Stimulated activated CD8-positive, alpha-beta memory T cell treated with anti-CD3 and anti-CD28 coated beads, Interleukin-4, amount 100 ng/mL, for 4 hours (primary cell): ENCODE data around the gene CADM1.

Source experiments
- DNase-seq, 2 donors: peaks; one replicate each; pipeline ENCODE4 v3.0.0-alpha.2; 2020; ENCODE audit warnings: low read depth in 2 of 2, low spot score in 1 of 2

CADM1 gene

GRCh38 chr11:115504276-115505158 lies at the start of gene CADM1:
TSS of gene CADM1 (minus strand) at chr11:115504415.
- DNase-seq: peak; percentile 45 to 46

DNA sequence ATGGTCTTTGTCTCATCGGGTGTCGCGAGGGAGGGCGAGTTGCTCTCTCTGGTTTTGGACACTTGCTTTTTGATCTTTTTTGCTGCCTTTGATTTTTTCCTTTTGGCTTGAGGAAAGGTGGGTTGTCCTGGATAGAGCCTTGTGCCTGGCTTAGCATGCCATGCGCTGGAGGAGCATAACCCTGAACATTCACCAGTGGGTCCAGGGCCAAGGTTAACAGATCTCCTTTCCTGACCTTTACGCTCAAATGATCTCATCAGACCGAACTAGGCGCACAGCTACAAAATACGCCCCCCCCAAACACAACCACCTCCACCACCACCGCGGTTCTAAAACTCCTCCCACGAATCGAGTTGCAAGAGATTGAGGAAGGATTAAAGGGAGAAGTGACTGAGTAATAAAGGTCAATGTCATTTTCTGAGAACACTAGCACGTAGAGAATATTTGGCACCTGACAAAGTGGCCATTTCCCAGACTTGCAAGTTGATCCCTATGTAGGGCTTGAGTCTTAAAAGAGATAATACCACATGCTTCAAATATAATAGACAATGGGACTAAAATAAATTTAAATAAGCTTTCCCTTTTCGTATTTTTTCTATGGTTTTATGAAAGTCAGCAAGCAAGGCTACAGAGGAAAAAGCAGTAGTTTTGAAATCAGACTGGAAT lies 48.7 kb upstream of the CADM1 start:
- DNase-seq: no peak

- no peak for DNase-seq
These were observed 48.0 kb upstream of the CADM1 start for GRCh38 chr11:115552151-115552772.

- DNase-seq: no peak
These were observed 46.3 kb upstream of the CADM1 start for GRCh38 chr11:115550291-115551059.

GRCh38 chr11:115548878-115549528 lies 44.8 kb upstream of the CADM1 start:
- DNase-seq: no peak

- no peak for DNase-seq
These were observed 41.5 kb upstream of the CADM1 start for GRCh38 chr11:115545581-115546210.

DNA sequence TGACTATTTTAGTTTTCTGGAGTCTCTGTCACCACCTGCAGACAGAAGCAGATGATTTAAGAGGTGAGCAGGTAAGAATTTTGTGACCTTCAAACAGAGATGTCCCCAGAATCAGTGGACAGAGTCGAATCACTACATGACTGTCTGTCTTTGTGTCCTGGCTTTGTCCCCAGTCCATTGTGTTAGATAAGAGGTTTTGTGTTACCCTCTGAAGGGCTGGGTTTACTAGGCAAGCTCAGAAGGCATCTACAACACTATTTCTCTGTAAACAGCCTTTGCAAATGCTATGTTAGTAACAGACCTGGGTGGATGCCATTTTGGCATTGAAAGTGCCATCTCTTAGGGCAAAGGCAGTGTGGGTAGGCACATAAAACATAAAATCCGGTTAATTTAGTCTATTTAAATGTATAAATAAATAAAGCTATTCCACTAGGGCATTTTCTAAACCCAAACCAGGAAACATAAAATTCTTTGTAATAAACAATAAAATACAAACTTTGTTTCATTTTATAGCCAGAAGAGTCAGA lies 40.3 kb upstream of the CADM1 start:
- DNase-seq: no peak

GRCh38 chr11:115541518-115541917 lies 37.3 kb upstream of the CADM1 start:
- no peak for DNase-seq

- DNase-seq: no peak
These were observed 35.6 kb upstream of the CADM1 start for GRCh38 chr11:115539844-115540243.

DNA sequence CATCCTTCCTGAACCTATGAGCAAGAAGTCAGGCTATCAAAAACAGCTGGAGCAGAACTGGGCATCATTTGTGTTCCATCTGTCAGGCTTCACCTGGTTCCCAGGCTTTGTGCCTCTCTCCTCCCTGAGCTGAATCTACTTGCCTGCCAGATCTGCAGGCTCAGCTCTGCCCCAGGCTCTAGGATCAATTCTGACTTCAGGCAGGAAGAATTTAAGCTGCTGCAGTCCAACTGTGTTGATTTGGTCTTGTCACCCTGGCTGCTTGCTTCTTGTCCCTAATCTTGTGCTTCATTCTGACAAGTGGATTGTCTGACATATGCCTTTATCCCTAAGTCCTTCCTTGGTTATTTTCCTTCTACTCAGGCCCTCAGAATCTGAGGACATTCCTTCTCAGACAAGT lies 31.6 kb upstream of the CADM1 start:
- no peak for DNase-seq

GRCh38 chr11:115530752-115531151 lies 26.5 kb upstream of the CADM1 start:
- DNase-seq: no peak

- no peak for DNase-seq
These were observed 24.0 kb upstream of the CADM1 start for GRCh38 chr11:115528225-115528624.

GRCh38 chr11:115527534-115528125 lies 23.4 kb upstream of the CADM1 start:
- DNase-seq: no peak

GRCh38 chr11:115525531-115526006 lies 21.4 kb upstream of the CADM1 start:
- DNase-seq: no peak

DNA sequence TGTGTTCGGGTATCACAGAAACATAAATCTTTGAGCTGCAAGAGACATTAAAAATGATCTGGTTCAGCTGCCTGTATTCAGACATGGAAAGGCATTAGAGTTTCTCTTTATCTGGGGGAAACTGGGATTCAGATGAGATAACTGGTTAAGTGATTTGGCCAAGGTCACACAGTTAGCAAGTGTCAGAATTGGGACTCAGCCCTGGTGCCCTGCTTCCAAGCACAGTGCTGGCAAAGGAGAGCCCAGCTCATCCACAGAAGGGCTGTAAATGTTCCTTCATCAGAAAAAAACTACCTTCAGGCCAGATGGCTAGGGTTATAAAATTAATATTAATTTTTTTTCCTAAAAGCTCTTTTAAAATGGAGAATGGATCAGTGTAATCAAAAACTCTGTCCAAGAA lies 20.4 kb upstream of the CADM1 start:
- DNase-seq: no peak

DNA sequence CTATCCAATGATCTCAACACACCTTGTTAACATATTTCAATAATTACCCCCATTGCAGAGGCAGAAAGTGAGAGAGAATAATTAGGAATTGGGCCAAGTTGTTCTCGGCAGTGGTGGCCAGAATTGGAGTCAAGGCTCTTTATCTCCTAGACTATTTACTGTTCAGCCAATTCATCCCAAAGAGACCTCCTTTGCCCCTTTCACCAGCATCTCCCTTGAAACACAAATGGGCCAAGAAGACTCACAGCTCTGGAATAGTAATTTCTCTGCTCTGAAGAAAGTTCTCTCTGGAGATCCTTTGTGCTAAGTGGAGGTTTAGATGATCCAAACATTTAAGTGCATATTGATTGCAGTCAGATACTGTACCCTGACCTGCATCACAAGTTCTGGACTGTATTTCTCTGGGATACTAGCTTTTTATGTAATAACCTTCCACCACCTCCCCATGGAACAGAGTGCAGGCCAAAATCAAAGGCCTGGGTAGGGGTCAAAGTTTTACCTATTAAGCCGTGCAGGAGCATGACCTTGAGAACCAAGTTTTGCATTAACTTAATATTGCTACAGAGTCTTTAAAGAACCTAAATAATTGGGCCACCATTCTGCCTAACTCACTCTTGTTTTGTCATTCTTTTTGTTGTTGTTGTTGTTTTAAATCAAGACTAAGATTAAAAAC lies 19.6 kb upstream of the CADM1 start:
- DNase-seq: no peak

DNA sequence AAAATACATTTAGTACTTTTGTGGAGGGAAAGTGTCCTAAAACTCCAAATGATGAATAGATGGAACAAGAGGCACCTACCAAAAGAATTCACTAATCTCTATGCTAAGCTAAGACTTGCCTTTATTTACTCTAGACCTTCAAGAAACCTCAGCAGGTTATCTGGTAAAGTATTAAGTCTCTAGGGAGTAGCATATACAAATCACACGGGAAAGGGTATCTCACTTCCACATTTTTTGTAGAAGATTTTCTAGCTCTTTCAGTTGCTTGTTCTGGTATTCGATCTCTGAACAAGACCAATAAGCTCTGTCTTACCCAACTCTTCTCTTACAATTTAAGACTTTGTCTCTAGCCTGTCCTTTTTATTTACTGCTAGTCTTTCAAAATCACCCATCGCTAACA lies 18.1 kb upstream of the CADM1 start:
- no peak for DNase-seq

GRCh38 chr11:115521825-115522224 lies 17.6 kb upstream of the CADM1 start:
- no peak for DNase-seq
